ENCODE results near the gene RARS1.

DNA sequence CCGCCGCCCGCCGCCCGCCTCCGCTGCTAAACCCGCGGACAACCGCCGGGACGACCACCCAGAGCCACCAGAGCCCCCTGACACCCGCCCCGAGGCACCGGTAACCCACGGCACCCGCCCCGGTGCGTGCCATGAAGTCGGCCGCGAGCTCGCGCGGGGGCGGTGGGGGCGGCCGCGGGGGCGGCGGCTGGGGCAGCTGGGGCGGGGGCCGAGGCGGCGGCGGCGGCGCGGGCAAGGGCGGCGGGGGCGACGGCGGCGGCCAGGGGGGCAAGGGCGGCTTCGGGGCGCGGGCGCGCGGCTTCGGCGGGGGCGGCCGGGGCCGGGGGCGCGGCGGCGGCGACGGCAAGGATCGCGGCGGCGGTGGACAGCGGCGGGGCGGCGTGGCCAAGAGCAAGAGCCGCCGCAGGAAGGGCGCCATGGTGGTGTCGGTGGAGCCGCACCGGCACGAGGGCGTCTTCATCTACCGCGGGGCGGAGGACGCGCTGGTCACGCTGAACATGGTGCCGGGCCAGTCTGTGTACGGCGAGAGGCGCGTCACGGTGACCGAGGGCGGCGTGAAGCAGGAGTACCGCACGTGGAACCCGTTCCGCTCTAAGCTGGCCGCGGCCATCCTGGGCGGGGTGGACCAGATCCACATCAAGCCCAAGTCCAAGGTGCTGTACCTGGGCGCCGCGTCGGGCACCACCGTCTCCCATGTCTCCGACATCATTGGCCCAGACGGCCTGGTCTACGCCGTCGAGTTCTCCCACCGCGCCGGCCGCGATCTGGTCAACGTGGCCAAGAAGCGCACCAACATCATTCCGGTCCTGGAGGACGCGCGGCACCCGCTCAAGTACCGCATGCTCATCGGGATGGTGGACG is 43.3 kb downstream of the RARS1 start:
- TF ChIP-seq, protein P1, sequence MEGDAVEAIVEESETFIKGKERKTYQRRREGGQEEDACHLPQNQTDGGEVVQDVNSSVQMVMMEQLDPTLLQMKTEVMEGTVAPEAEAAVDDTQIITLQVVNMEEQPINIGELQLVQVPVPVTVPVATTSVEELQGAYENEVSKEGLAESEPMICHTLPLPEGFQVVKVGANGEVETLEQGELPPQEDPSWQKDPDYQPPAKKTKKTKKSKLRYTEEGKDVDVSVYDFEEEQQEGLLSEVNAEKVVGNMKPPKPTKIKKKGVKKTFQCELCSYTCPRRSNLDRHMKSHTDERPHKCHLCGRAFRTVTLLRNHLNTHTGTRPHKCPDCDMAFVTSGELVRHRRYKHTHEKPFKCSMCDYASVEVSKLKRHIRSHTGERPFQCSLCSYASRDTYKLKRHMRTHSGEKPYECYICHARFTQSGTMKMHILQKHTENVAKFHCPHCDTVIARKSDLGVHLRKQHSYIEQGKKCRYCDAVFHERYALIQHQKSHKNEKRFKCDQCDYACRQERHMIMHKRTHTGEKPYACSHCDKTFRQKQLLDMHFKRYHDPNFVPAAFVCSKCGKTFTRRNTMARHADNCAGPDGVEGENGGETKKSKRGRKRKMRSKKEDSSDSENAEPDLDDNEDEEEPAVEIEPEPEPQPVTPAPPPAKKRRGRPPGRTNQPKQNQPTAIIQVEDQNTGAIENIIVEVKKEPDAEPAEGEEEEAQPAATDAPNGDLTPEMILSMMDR (IDR thresholded peaks at IDR 0.05) = no peak
- no peak for TF ChIP-seq POLR2A (IDR thresholded peaks at IDR 0.05)
